ENCODE measurements around the gene PNPLA6. TPM values are rescaled to one million over a fixed set of nuclear protein-coding genes. Genes with fewer than 3 reads are reported as not detected.

PNPLA6 gene
- total and polyA plus RNA-seq, 2 of the 13 experiments (the other 11 are each of a cell fraction or from before 2014, with no cell fraction given) = 24.9 to 28.2 TPM

- TF ChIP-seq ZNF280D (CRISPR knock-in tag; IDR thresholded peaks at IDR 0.05) (no peak), MYNN (CRISPR knock-in tag; IDR thresholded peaks at IDR 0.05; ENCODE audit: low read depth) (no peak), ETV5 (CRISPR knock-in tag; IDR thresholded peaks at IDR 0.05; ENCODE audit: borderline replicate concordance) (peak; percentile 69), HNRNPUL1 (IDR thresholded peaks at IDR 0.05; ENCODE audit: low read depth, low read length) (no peak), ZNF557 (CRISPR knock-in tag; IDR thresholded peaks at IDR 0.05) (no peak), SRSF1 (optimal IDR thresholded peaks at IDR 0.05; ENCODE audit: low read depth, low read length) (peak; percentile 63), ZKSCAN1 (IDR thresholded peaks at IDR 0.05; ENCODE audit: low read length) (no peak), ZNF564 (CRISPR knock-in tag; IDR thresholded peaks at IDR 0.05) (no peak), ZNF512B (CRISPR knock-in tag; IDR thresholded peaks at IDR 0.05; ENCODE audit: borderline replicate concordance) (no peak), ZZZ3 (CRISPR knock-in tag; IDR thresholded peaks at IDR 0.05; ENCODE audit: borderline replicate concordance) (peak; percentile 67; the same call in 1 of the 2 replicates), MAFK (conservative IDR thresholded peaks at IDR 0.05 in 1 of 2, IDR thresholded peaks at IDR 0.05 in 1 of 2; ENCODE audit: low read length in 2 of 2) (no peak), PHF20 (CRISPR knock-in tag; IDR thresholded peaks at IDR 0.05) (peak; percentile 61), AKAP8 (CRISPR knock-in tag; IDR thresholded peaks at IDR 0.05) (peak; percentile 94), HNRNPH1 (optimal IDR thresholded peaks at IDR 0.05; ENCODE audit: low read depth, low read length) (no peak), ZNF232 (CRISPR knock-in tag; IDR thresholded peaks at IDR 0.05; ENCODE audit: borderline replicate concordance) (no peak), GZF1 (CRISPR knock-in tag; IDR thresholded peaks at IDR 0.05) (no peak; the same call in none of the 2 replicates), NCOA1 (CRISPR knock-in tag; IDR thresholded peaks at IDR 0.05) (no peak), ZBTB39 (CRISPR knock-in tag; IDR thresholded peaks at IDR 0.05) (no peak), ZKSCAN5 (CRISPR knock-in tag; IDR thresholded peaks at IDR 0.05) (no peak), MTERF4 (CRISPR knock-in tag; IDR thresholded peaks at IDR 0.05) (peak; percentile 57; the same call in 1 of the 2 replicates)
Measured at GRCh38 chr19:7535047-7535997, at the start of gene PNPLA6 (continued).

All from HepG2 (cell line).